ENCODE data around the gene THOC2.

The THOC2 gene

GRCh38 chrX:123607270-123607669 is 125.6 kb downstream of the THOC2 start:
- Histone ChIP-seq H3K4me1 (ENCODE audit: insufficient read depth, low read length, poor library complexity, severe bottlenecking) (no peaks in the 10 kb centered on the region), H3K4me2 (ENCODE audit: low read depth, low read length, poor library complexity, severe bottlenecking) (no peak overlapping the region), H3K9me2 (replicated peaks; ENCODE audit: low read depth, low read length) (no peaks in the 10 kb centered on the region), H3K27me3 (ENCODE audit: insufficient read depth, low read length, poor library complexity, severe bottlenecking) (no peaks in the 10 kb centered on the region), H3K36me3 (ENCODE audit: insufficient read depth, low read length) (peaks cover 51% of the 10 kb centered on the region; the same call in 1 of the 2 replicates), H2AFZ (ENCODE audit: low read length) (no peak overlapping the region), H3K9me3 (ENCODE audit: insufficient read depth, low read depth, low read length) (no peaks in the 10 kb centered on the region), H4K20me1 (ENCODE audit: insufficient read depth, low read length, poor library complexity, severe bottlenecking) (no peaks in the 10 kb centered on the region), H3K4me3 (ENCODE audit: low read length, poor library complexity, severe bottlenecking) (no peak overlapping the region), H3K79me2 (ENCODE audit: insufficient read depth, low read length) (no peaks in the 10 kb centered on the region), H3F3A (ENCODE audit: low read depth) (no peaks in the 10 kb centered on the region), H3K9ac (ENCODE audit: low read depth, low read length, poor library complexity, severe bottlenecking) (no peak overlapping the region)
- no peak for TF ChIP-seq CTCF (conservative IDR thresholded peaks at IDR 0.05; ENCODE audit: low read length)
- TF ChIP-seq EZH2phosphoT487 (IDR thresholded peaks at IDR 0.05; ENCODE audit: borderline replicate concordance) = no peak

- H3K9me2 ChIP-seq (replicated peaks; ENCODE audit: low read depth, low read length) = no peaks in the 10 kb centered on the region
- TF ChIP-seq CTCF (conservative IDR thresholded peaks at IDR 0.05; ENCODE audit: low read length) (no peak), EZH2phosphoT487 (IDR thresholded peaks at IDR 0.05; ENCODE audit: borderline replicate concordance) (no peak)
- H3K4me1 ChIP-seq (ENCODE audit: insufficient read depth, low read length, poor library complexity, severe bottlenecking) = no peaks in the 10 kb centered on the region
- no peaks in the 10 kb centered on the region for H4K20me1 ChIP-seq (ENCODE audit: insufficient read depth, low read length, poor library complexity, severe bottlenecking)
- no peak overlapping the region for H3K4me2 ChIP-seq (ENCODE audit: low read depth, low read length, poor library complexity, severe bottlenecking)
- no peak overlapping the region for H2AFZ ChIP-seq (ENCODE audit: low read length)
- H3K9ac ChIP-seq (ENCODE audit: low read depth, low read length, poor library complexity, severe bottlenecking) = no peak overlapping the region
- peaks cover 31% of the 10 kb centered on the region; the same call in 1 of the 2 replicates for H3K36me3 ChIP-seq (ENCODE audit: insufficient read depth, low read length)
- no peaks in the 10 kb centered on the region for H3K79me2 ChIP-seq (ENCODE audit: insufficient read depth, low read length)
- no peaks in the 10 kb centered on the region for H3K9me3 ChIP-seq (ENCODE audit: insufficient read depth, low read depth, low read length)
- no peaks in the 10 kb centered on the region for H3K27me3 ChIP-seq (ENCODE audit: insufficient read depth, low read length, poor library complexity, severe bottlenecking)
- H3K4me3 ChIP-seq (ENCODE audit: low read length, poor library complexity, severe bottlenecking) = no peak overlapping the region
- no peaks in the 10 kb centered on the region for H3F3A ChIP-seq (ENCODE audit: low read depth)
Observed at GRCh38 chrX:123603491-123603890, 129.4 kb downstream of the THOC2 start.

- Histone ChIP-seq H3K9me2 (replicated peaks; ENCODE audit: low read depth, low read length) (no peaks in the 10 kb centered on the region), H3K9ac (ENCODE audit: low read depth, low read length, poor library complexity, severe bottlenecking) (no peak overlapping the region), H3K79me2 (ENCODE audit: insufficient read depth, low read length) (no peaks in the 10 kb centered on the region), H3K4me3 (ENCODE audit: low read length, poor library complexity, severe bottlenecking) (no peak overlapping the region), H2AFZ (ENCODE audit: low read length) (no peak overlapping the region), H3K36me3 (ENCODE audit: insufficient read depth, low read length) (peaks cover 29% of the 10 kb centered on the region; the same call in 1 of the 2 replicates), H3F3A (ENCODE audit: low read depth) (no peaks in the 10 kb centered on the region), H4K20me1 (ENCODE audit: insufficient read depth, low read length, poor library complexity, severe bottlenecking) (no peaks in the 10 kb centered on the region), H3K27me3 (ENCODE audit: insufficient read depth, low read length, poor library complexity, severe bottlenecking) (no peaks in the 10 kb centered on the region), H3K9me3 (ENCODE audit: insufficient read depth, low read depth, low read length) (no peaks in the 10 kb centered on the region), H3K4me2 (ENCODE audit: low read depth, low read length, poor library complexity, severe bottlenecking) (no peak overlapping the region), H3K4me1 (ENCODE audit: insufficient read depth, low read length, poor library complexity, severe bottlenecking) (no peaks in the 10 kb centered on the region)
- TF ChIP-seq EZH2phosphoT487 (IDR thresholded peaks at IDR 0.05; ENCODE audit: borderline replicate concordance) = no peak
- no peak for TF ChIP-seq CTCF (conservative IDR thresholded peaks at IDR 0.05; ENCODE audit: low read length)
Observed at GRCh38 chrX:123601437-123601836, 131.4 kb downstream of the THOC2 start.

Data from Loucy (cell line).